H9 (cell line): ENCODE data around the gene KCNG3. TPM values are rescaled to one million over a fixed set of nuclear protein-coding genes. Genes with fewer than 3 reads are reported as not detected.

Experiments
- DNase-seq: peaks from one replicate; pipeline ENCODE4 v3.0.0-alpha.2; 2017
- H2AFZ ChIP-seq: one replicate; pipeline ENCODE4 v1.6.1; 2013; ENCODE audit warnings: mild to moderate bottlenecking, low read length, control low read depth, moderate library complexity
- H2AK5ac ChIP-seq: 2 replicates; pipeline ENCODE4 v1.6.1; 2013; ENCODE audit warnings: low read length, control low read depth, mixed read lengths; ENCODE audit not compliant: insufficient read length
- H2BK120ac ChIP-seq: one replicate; pipeline ENCODE4 v1.6.1; 2013; ENCODE audit warnings: low read depth, mild to moderate bottlenecking, low read length, control low read depth, inconsistent platforms; ENCODE audit not compliant: poor library complexity, severe bottlenecking
- H2BK12ac ChIP-seq: 2 replicates; pipeline ENCODE4 v1.6.1; 2013; ENCODE audit warnings: low read length, control low read depth, mixed read lengths, low read depth; ENCODE audit not compliant: insufficient read length
- H2BK15ac ChIP-seq: 2 replicates; pipeline ENCODE4 v1.6.1; 2013; ENCODE audit warnings: low read depth, low read length, control low read depth
- H2BK20ac ChIP-seq: one replicate; pipeline ENCODE4 v1.6.1; 2013; ENCODE audit warnings: low read depth, mild to moderate bottlenecking, low read length, control low read depth, inconsistent platforms; ENCODE audit not compliant: poor library complexity, severe bottlenecking
- H2BK5ac ChIP-seq: 2 replicates; pipeline ENCODE4 v1.6.1; 2013; ENCODE audit warnings: low read length, control low read depth, mixed read lengths; ENCODE audit not compliant: insufficient read length
- H3K14ac ChIP-seq: 2 replicates; pipeline ENCODE4 v1.6.1; 2013; ENCODE audit warnings: low read length, control low read depth; ENCODE audit not compliant: insufficient read depth
- H3K18ac ChIP-seq: 2 replicates; pipeline ENCODE4 v1.6.1; 2013; ENCODE audit warnings: low read depth, mild to moderate bottlenecking, mixed read lengths, low read length, control low read depth; ENCODE audit not compliant: insufficient read length
- H3K23ac ChIP-seq: 2 replicates; pipeline ENCODE4 v1.6.1; 2013; ENCODE audit warnings: low read length, control low read depth, mixed read lengths, low read depth; ENCODE audit not compliant: insufficient read length
- H3K23me2 ChIP-seq: 2 replicates; pipeline ENCODE4 v1.6.1; 2013; ENCODE audit warnings: low read depth, mild to moderate bottlenecking, mixed read lengths, low read length, control low read depth; ENCODE audit not compliant: insufficient read length, poor library complexity, severe bottlenecking
- H3K27ac ChIP-seq: 2 replicates; pipeline ENCODE4 v1.5.1; 2013; ENCODE audit warnings: low read length, control low read depth, mixed read lengths, low read depth; ENCODE audit not compliant: insufficient read length
- H3K27me3 ChIP-seq: 2 replicates; pipeline ENCODE4 v1.6.1; 2013; ENCODE audit warnings: low read length, control low read depth, inconsistent platforms; ENCODE audit not compliant: insufficient read depth
- H3K4ac ChIP-seq: 2 replicates; pipeline ENCODE4 v1.6.1; 2013; ENCODE audit warnings: low read depth, mild to moderate bottlenecking, control low read depth, inconsistent platforms, low read length, moderate library complexity
- H3K4me1 ChIP-seq: 2 replicates; pipeline ENCODE4 v1.6.1; 2013; ENCODE audit warnings: low read length, control low read depth, inconsistent platforms; ENCODE audit not compliant: insufficient read depth
- H3K4me2 ChIP-seq: 2 replicates; pipeline ENCODE4 v1.6.1; 2013; ENCODE audit warnings: low read length, control low read depth, mixed read lengths; ENCODE audit not compliant: insufficient read length, insufficient read depth
- H3K56ac ChIP-seq: 2 replicates; pipeline ENCODE4 v1.6.1; 2013; ENCODE audit warnings: low read depth, mild to moderate bottlenecking, mixed read lengths, low read length, control low read depth; ENCODE audit not compliant: insufficient read length
- H3K79me1 ChIP-seq: 2 replicates; pipeline ENCODE4 v1.6.1; 2013; ENCODE audit warnings: low read depth, mild to moderate bottlenecking, moderate library complexity, low read length, control low read depth, inconsistent platforms; ENCODE audit not compliant: insufficient read depth, poor library complexity, severe bottlenecking
- H3K79me2 ChIP-seq: 2 replicates; pipeline ENCODE4 v1.6.1; 2013; ENCODE audit warnings: low read length, control low read depth, inconsistent platforms; ENCODE audit not compliant: insufficient read depth
- H3K9ac ChIP-seq: 2 replicates; pipeline ENCODE4 v1.6.1; 2013; ENCODE audit warnings: low read length, control low read depth, mixed read lengths; ENCODE audit not compliant: insufficient read length; ENCODE audit errors: extremely low read depth
- H3K9me3 ChIP-seq: one replicate; pipeline ENCODE4 v1.6.1; 2013; ENCODE audit warnings: low read depth, low read length, inconsistent platforms; ENCODE audit not compliant: control insufficient read depth
- H3T11ph ChIP-seq: one replicate; pipeline ENCODE4 v1.6.1; 2013; ENCODE audit warnings: mild to moderate bottlenecking, low read length, control low read depth, inconsistent platforms
- H4K20me1 ChIP-seq: one replicate; pipeline ENCODE4 v1.6.1; 2013; ENCODE audit not compliant: control insufficient read depth, insufficient read length, insufficient read depth
- H4K5ac ChIP-seq: 2 replicates; pipeline ENCODE4 v1.6.1; 2013; ENCODE audit warnings: low read depth, mild to moderate bottlenecking, mixed read lengths, low read length, control low read depth; ENCODE audit not compliant: insufficient read length
- H4K8ac ChIP-seq: replicated peaks from 2 replicates; pipeline ENCODE4 v1.6.1; 2013; ENCODE audit warnings: low read length, control low read depth, mixed read lengths, low read depth; ENCODE audit not compliant: insufficient read length
- H4K91ac ChIP-seq: 2 replicates; pipeline ENCODE4 v1.6.1; 2013; ENCODE audit warnings: low read depth, mild to moderate bottlenecking, moderate library complexity, mixed read lengths, low read length, control low read depth; ENCODE audit not compliant: insufficient read length
- H3K27ac Mint-ChIP-seq, 3 experiments: 2 replicates in 2 of 3; 3 replicates in 1 of 3; pipeline ENCODE4 v1.8.0; 2020 to 2021; ENCODE audit warnings: mixed read lengths in 3 of 3, mild to moderate bottlenecking in 1 of 3, moderate library complexity in 1 of 3
- H3K27me3 Mint-ChIP-seq: 2 replicates; pipeline ENCODE4 v1.8.0; 2021; ENCODE audit warnings: low read depth, mild to moderate bottlenecking, moderate library complexity, mixed read lengths
- H3K36me3 Mint-ChIP-seq, 3 experiments: 2 replicates in 2 of 3; 3 replicates in 1 of 3; pipeline ENCODE4 v1.8.0; 2020 to 2021; ENCODE audit warnings: low read depth in 3 of 3, mixed read lengths in 3 of 3; ENCODE audit not compliant: insufficient read depth in 1 of 3
- H3K4me1 Mint-ChIP-seq, 2 experiments: 2 replicates each; pipeline ENCODE4 v1.8.0; 2020; ENCODE audit warnings: mixed read lengths in 2 of 2
- H3K4me3 Mint-ChIP-seq, 2 experiments: 2 replicates in 1 of 2; 3 replicates in 1 of 2; pipeline ENCODE4 v1.8.0; 2020 to 2021; ENCODE audit warnings: mild to moderate bottlenecking in 2 of 2, mixed read lengths in 2 of 2, moderate library complexity in 1 of 2
- H3K9me3 Mint-ChIP-seq, 2 experiments: 2 replicates in 1 of 2; 3 replicates in 1 of 2; pipeline ENCODE4 v1.8.0; 2020; ENCODE audit warnings: mild to moderate bottlenecking in 2 of 2, mixed read lengths in 2 of 2, moderate library complexity in 1 of 2
- total RNA-seq: library from RNA; stranded (reverse); gene quantifications from 2 replicates; pipeline ENCODE4 v1.2.1, GENCODE V29; 2021
- TF ChIP-seq, protein P1 (sequence below): fragments of 200-600 bp; sonication (generic); conservative IDR thresholded peaks from 3 replicates; pipeline ENCODE4 v1.8.0; 2021; ENCODE audit warnings: antibody characterized with exemption, mild to moderate bottlenecking

Gene KCNG3
- total RNA-seq, 1 experiment from 2014 or later: 16.5 TPM

DNA sequence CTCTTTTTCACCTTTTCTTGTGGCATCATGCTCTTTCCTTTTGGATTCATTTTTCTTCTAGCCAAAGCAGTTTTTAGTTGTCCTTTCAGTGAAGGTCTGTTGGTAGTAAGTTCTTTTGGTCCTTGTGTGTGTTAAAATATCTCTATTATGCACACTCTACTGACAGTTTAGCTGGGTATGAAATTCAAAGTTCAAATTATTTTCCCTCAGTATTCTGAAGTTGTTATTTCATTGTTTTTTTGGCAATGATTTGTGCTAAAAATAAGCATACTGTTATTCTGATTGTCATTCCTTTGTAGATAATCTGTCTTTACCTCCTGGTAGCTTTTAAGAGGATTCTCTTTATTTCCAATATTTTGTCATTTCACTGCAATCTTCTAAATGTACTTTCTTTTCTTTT is 79.6 kb downstream of the KCNG3 start:
- Histone ChIP-seq H3K23ac (no peak overlapping the region), H3K27me3 (no peaks in the 10 kb centered on the region), H3K4me2 (no peak overlapping the region), H2BK20ac (no peak overlapping the region), H3K56ac (no peak overlapping the region), H3K9me3 (no peaks in the 10 kb centered on the region), H3K4me1 (no peaks in the 10 kb centered on the region), H4K91ac (no peak overlapping the region), H2AK5ac (no peak overlapping the region), H3K27ac (no peak overlapping the region), H3K9ac (no peak overlapping the region), H3K79me2 (no peaks in the 10 kb centered on the region), H2BK120ac (no peak overlapping the region), H4K8ac (no peak overlapping the region), H3K79me1 (peaks cover 3% of the 10 kb centered on the region), H2AFZ (no peak overlapping the region), H4K5ac (no peak overlapping the region), H3T11ph (no peak overlapping the region), H2BK12ac (no peak overlapping the region), H3K23me2 (no peaks in the 10 kb centered on the region), H4K20me1 (no peaks in the 10 kb centered on the region), H2BK15ac (no peak overlapping the region), H2BK5ac (no peak overlapping the region), H3K14ac (no peak overlapping the region), H3K18ac (no peak overlapping the region), H3K4ac (no peak overlapping the region)
- no peak overlapping the region for H3K4me3 Mint-ChIP-seq
- no peaks in the 10 kb centered on the region for H3K27me3 Mint-ChIP-seq
- H3K4me1 Mint-ChIP-seq: no peaks in the 10 kb centered on the region
- DNase-seq: no peak
- H3K27ac Mint-ChIP-seq: no peak overlapping the region
- peaks cover 31 to 49% (median 33%) of the 10 kb centered on the region in 3 experiments for H3K36me3 Mint-ChIP-seq
- TF ChIP-seq, protein P1, sequence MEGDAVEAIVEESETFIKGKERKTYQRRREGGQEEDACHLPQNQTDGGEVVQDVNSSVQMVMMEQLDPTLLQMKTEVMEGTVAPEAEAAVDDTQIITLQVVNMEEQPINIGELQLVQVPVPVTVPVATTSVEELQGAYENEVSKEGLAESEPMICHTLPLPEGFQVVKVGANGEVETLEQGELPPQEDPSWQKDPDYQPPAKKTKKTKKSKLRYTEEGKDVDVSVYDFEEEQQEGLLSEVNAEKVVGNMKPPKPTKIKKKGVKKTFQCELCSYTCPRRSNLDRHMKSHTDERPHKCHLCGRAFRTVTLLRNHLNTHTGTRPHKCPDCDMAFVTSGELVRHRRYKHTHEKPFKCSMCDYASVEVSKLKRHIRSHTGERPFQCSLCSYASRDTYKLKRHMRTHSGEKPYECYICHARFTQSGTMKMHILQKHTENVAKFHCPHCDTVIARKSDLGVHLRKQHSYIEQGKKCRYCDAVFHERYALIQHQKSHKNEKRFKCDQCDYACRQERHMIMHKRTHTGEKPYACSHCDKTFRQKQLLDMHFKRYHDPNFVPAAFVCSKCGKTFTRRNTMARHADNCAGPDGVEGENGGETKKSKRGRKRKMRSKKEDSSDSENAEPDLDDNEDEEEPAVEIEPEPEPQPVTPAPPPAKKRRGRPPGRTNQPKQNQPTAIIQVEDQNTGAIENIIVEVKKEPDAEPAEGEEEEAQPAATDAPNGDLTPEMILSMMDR: no peak
- peaks cover 16 to 24% of the 10 kb centered on the region in 2 experiments for H3K9me3 Mint-ChIP-seq
